Osteoblast (primary cell): ENCODE measurements around the gene RIT2. TPM values are rescaled to one million over a fixed set of nuclear protein-coding genes. Genes with fewer than 3 reads are reported as not detected.

Experiments
- DNase-seq: peaks from one replicate; pipeline ENCODE4 v3.0.0; 2011; ENCODE audit warnings: low spot score, mixed read lengths; ENCODE audit not compliant: insufficient read length; ENCODE audit errors: missing footprints
- H2AFZ ChIP-seq: 2 replicates; pipeline ENCODE4 v1.6.0; 2011; ENCODE audit warnings: mild to moderate bottlenecking, low read length
- H3K27ac ChIP-seq: 2 replicates; pipeline ENCODE4 v1.5.1; 2011; ENCODE audit warnings: mild to moderate bottlenecking, low read depth, low read length, moderate library complexity
- H3K27me3 ChIP-seq: 2 replicates; pipeline ENCODE4 v1.6.0; 2012; ENCODE audit warnings: mild to moderate bottlenecking, control low read depth, inconsistent platforms, low read length, moderate library complexity; ENCODE audit not compliant: insufficient read depth
- H3K36me3 ChIP-seq: 2 replicates; pipeline ENCODE4 v1.5.1; 2011; ENCODE audit warnings: mild to moderate bottlenecking, low read length, control low read depth, moderate library complexity; ENCODE audit not compliant: insufficient read depth
- H3K4me1 ChIP-seq: 2 replicates; pipeline ENCODE4 v1.5.1; 2011; ENCODE audit warnings: mild to moderate bottlenecking, low read length, control low read depth, moderate library complexity; ENCODE audit not compliant: insufficient read depth
- H3K4me2 ChIP-seq: 2 replicates; pipeline ENCODE4 v1.6.0; 2011; ENCODE audit warnings: mild to moderate bottlenecking, low read length; ENCODE audit not compliant: insufficient read depth
- H3K4me3 ChIP-seq: fragments of 200-600 bp; sonication (generic); 3 replicates; pipeline ENCODE4 v1.5.1; 2012; ENCODE audit warnings: mild to moderate bottlenecking, low read length, inconsistent platforms; ENCODE audit not compliant: insufficient read depth
- H3K79me2 ChIP-seq: 2 replicates; pipeline ENCODE4 v1.6.0; 2012; ENCODE audit warnings: mild to moderate bottlenecking, low read length, control low read depth, inconsistent platforms; ENCODE audit not compliant: insufficient read depth
- H3K9me3 ChIP-seq: 2 replicates; pipeline ENCODE4 v1.5.1; 2011; ENCODE audit warnings: low read depth, low read length, control low read depth
- H4K20me1 ChIP-seq: 2 replicates; pipeline ENCODE4 v1.6.0; 2012; ENCODE audit warnings: mild to moderate bottlenecking, low read length, control low read depth; ENCODE audit not compliant: insufficient read depth
- CTCF ChIP-seq: IDR thresholded peaks from 2 replicates; pipeline ENCODE4 v1.5.1; 2011; ENCODE audit warnings: mild to moderate bottlenecking, low read depth, low read length, moderate library complexity; ENCODE audit errors: extremely low read depth
- total RNA-seq: library from RNA; depleted of rRNA; stranded (reverse); fragments of >200 nt; gene quantifications from 2 replicates; pipeline ENCODE4 v1.2.3, GENCODE V29; 2012

The RIT2 gene
- total RNA-seq, 1 donor, result not detected

GRCh38 chr18:42830936-42831335 lies 284.5 kb downstream of the RIT2 start:
- no peak overlapping the region for H2AFZ ChIP-seq
- H3K4me3 ChIP-seq, result no peak overlapping the region
- H4K20me1 ChIP-seq, result no peaks in the 10 kb centered on the region
- TF ChIP-seq CTCF, result no peak
- H3K27me3 ChIP-seq, result no peaks in the 10 kb centered on the region
- H3K36me3 ChIP-seq, result no peaks in the 10 kb centered on the region
- H3K4me2 ChIP-seq, result no peak overlapping the region
- H3K4me1 ChIP-seq, result no peaks in the 10 kb centered on the region
- no peaks in the 10 kb centered on the region for H3K9me3 ChIP-seq
- H3K79me2 ChIP-seq, result no peaks in the 10 kb centered on the region
- H3K27ac ChIP-seq, result no peak overlapping the region
- DNase-seq, result no peak

GRCh38 chr18:42828881-42829280 lies 286.6 kb downstream of the RIT2 start:
- Histone ChIP-seq H3K4me1 (no peaks in the 10 kb centered on the region), H3K36me3 (no peaks in the 10 kb centered on the region), H3K27ac (no peak overlapping the region), H3K27me3 (no peaks in the 10 kb centered on the region), H3K79me2 (no peaks in the 10 kb centered on the region), H4K20me1 (no peaks in the 10 kb centered on the region), H3K9me3 (no peaks in the 10 kb centered on the region), H3K4me3 (no peak overlapping the region), H3K4me2 (no peak overlapping the region), H2AFZ (no peak overlapping the region)
- TF ChIP-seq CTCF, result no peak
- DNase-seq, result no peak

GRCh38 chr18:42824178-42824577 lies 291.3 kb downstream of the RIT2 start:
- no peaks in the 10 kb centered on the region for H3K9me3 ChIP-seq
- H3K27me3 ChIP-seq, result no peaks in the 10 kb centered on the region
- no peak overlapping the region for H3K4me3 ChIP-seq
- no peak overlapping the region for H2AFZ ChIP-seq
- H3K79me2 ChIP-seq, result no peaks in the 10 kb centered on the region
- no peak overlapping the region for H3K27ac ChIP-seq
- H3K4me1 ChIP-seq, result no peaks in the 10 kb centered on the region
- DNase-seq, result no peak
- no peak overlapping the region for H3K4me2 ChIP-seq
- TF ChIP-seq CTCF, result no peak
- no peaks in the 10 kb centered on the region for H3K36me3 ChIP-seq
- H4K20me1 ChIP-seq, result no peaks in the 10 kb centered on the region

- no peaks in the 10 kb centered on the region for H3K4me1 ChIP-seq
These were observed 292.8 kb downstream of the RIT2 start for GRCh38 chr18:42822711-42823110.

More at GRCh38 chr18:42822711-42823110, 292.8 kb downstream of the RIT2 start:
- H3K9me3 ChIP-seq, result no peaks in the 10 kb centered on the region
- no peaks in the 10 kb centered on the region for H3K79me2 ChIP-seq
- no peaks in the 10 kb centered on the region for H4K20me1 ChIP-seq
- no peak for DNase-seq
- no peaks in the 10 kb centered on the region for H3K36me3 ChIP-seq
- H2AFZ ChIP-seq, result no peak overlapping the region
- H3K4me2 ChIP-seq, result no peak overlapping the region
- no peak overlapping the region for H3K27ac ChIP-seq
- H3K4me3 ChIP-seq, result no peak overlapping the region
- TF ChIP-seq CTCF, result no peak
- no peaks in the 10 kb centered on the region for H3K27me3 ChIP-seq
